GM10847 (cell line): ENCODE results near the gene PCGF5.

Source experiments
- POLR2A ChIP-seq: IDR thresholded peaks from 2 replicates; pipeline ENCODE4 v1.6.1; 2011; ENCODE audit not compliant: insufficient read length; ENCODE audit errors: extremely low read depth

The PCGF5 gene

GRCh38 chr10:91201213-91201996, 19.1 kb upstream of the PCGF5 start:
- TF ChIP-seq POLR2A: no peak

- no peak for TF ChIP-seq POLR2A
Observed at GRCh38 chr10:91206427-91206826, 14.0 kb upstream of the PCGF5 start.

DNA sequence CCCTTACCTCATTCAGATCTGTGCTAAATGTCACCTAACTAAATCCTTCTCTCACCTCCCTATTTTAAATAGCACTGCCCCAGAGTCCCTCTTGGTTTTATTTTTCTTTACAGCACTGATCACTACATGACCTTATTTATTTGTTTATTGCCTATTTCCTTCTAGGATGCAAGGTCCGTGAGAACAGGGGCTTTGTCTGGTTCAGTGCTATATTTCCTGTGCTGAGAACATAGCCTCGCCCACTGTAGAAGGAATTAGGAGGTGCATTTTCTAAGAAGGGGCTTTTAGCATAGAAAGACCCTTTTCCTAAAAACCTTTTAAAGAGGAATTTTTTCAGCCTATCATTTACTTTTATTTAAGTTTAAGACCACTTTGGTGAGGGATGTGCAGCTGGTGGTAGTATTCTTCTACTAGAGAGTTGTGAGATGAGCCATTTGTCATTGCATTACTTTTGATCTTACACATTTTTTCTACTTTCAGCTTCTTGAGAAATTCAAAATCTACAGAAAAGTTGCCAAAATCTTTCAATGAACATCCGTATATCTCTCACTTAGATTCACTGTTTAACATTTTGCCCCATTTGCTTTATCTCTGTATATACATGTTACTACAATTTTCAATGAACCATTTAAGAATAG, 13.5 kb upstream of the PCGF5 start:
- TF ChIP-seq POLR2A: no peak

- no peak for TF ChIP-seq POLR2A
Observed at GRCh38 chr10:91208642-91209041, 11.8 kb upstream of the PCGF5 start.

GRCh38 chr10:91210014-91210413, 10.4 kb upstream of the PCGF5 start:
- no peak for TF ChIP-seq POLR2A

- TF ChIP-seq POLR2A: no peak
Observed at GRCh38 chr10:91210435-91210834, 10.0 kb upstream of the PCGF5 start.

DNA sequence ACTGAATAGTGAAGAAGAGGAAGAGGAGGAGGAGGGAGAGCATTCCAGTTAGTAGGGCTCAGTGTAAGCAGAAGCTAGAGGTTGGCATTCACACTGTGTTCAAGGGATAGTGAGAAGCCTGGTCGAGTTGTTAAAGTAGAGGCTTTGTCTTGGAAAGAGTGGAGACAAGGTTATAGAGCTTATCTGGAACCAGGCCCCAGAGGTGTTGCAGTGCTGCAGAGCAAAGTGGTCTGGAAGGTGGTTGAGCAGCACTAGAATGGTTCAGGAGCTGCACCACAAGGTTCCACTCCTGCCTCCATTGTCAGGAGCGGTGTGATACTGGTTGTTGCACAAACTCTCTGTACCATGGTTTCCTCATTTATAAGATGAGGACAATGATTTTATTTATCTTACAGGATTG, 8.8 kb upstream of the PCGF5 start:
- TF ChIP-seq POLR2A: no peak

DNA sequence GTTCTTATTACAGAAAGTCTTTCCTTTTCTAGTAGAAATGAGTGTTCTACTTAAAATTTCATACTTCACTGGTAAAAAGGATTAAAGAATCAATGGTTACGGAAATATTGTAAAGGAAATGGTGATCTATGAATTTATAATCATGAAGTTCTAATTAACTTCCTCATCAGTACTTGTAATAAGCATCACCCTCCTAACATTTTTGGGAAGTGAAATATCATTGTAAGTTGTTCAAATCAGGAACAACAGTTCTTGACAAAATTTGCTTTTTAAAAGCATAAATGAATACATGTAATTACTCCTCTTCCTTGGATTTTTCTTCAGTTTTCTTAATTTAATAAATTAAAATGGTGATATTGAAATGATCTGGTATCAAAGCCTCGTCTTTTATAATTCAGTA, 5.6 kb upstream of the PCGF5 start:
- TF ChIP-seq POLR2A: no peak

GRCh38 chr10:91215384-91215783, 5.1 kb upstream of the PCGF5 start:
- TF ChIP-seq POLR2A: no peak

DNA sequence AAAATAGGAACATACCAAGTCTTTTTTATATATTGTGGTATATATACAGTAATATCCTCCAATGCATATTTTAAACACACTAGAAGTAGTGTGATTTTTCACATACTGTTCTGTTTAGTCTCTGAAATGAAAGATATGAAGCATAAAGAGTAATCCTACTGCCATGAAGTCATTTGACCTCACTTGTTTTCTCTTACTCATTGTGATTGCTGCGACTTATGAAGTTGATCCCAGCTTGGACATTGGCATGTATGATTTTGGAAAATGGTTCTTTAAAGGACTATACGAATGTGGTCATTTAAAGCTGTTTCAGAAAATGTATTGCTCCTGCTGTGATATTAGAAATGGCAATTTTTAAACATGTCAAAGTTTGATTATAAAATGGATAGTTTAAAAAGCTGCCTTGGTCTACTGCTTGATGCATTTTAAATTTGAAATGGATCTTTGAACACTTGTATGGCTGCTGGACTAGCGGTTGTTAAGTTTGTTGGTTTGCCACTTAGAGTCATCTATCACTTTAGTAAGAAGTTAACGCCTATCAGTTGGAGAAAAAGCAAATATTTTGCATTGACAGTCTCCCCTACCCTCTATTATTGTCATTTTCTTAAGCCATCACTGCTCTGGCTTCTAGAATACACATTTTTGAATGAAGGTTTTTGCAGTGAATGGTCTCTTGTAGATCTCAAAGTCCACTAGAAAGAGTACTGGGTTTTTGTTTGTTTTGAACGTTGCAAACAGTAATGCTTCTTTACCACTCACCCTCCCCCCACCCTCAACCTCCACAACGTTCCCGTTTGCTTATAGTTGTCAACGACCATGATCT, 881 bp upstream of the PCGF5 start:
- TF ChIP-seq POLR2A: no peak

DNA sequence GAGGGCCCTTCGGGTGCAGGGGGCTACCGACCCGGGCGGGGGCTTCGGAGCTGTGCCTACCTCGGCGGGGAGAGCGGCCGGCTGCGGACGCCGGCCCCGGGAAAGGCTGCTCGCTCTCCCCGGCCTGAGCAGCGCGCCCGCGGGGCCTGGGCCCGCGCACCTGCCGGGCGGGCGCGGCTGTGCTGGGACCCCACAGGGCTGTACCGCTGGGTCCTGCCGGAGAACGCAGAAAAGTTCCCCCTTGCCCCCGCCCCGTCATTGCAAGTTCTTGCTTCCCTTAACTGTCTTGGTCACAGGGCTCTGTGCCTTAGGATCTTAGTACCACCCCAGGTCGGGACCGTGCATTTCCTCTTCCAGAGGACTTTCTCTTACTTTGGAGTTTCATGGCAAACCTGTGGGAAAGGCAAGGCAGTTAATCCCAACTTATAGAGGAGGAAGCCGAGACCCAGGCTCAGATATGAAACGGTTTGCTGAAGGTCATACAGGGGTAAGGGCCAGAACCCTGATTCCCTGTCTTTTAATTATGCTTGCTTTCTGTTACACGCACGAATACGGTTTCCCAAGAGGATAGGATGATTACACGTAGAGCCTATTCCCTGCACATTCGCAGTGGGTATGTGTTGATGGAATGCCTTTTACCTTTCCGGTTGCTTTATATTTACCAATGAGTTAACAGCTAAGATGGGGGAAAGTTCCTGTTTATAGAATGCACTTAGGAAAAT, 652 bp downstream of the PCGF5 start:
- no peak for TF ChIP-seq POLR2A

DNA sequence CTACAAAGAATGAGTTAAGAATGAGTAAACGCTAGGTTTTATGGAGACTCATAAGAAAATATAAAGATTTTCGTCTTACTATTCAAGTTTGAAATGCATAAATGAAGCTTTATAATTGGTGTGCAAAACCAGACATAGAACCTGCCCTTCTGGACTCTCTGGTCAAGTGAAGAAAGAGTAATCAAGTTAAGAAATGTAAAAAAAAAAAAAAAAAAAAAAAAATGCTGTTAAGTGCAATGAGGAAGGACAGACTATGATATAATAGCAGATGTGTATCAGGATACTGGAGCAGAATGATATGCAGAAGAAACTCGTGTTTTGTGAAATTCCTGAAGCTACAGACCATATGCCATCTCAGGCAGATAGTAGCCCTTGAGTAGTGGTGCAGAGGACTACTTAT, 5.6 kb downstream of the PCGF5 start:
- no peak for TF ChIP-seq POLR2A

- TF ChIP-seq POLR2A: no peak
Observed at GRCh38 chr10:91227576-91227975, 7.1 kb downstream of the PCGF5 start.

- no peak for TF ChIP-seq POLR2A
Observed at GRCh38 chr10:91229683-91230082, 9.2 kb downstream of the PCGF5 start.

DNA sequence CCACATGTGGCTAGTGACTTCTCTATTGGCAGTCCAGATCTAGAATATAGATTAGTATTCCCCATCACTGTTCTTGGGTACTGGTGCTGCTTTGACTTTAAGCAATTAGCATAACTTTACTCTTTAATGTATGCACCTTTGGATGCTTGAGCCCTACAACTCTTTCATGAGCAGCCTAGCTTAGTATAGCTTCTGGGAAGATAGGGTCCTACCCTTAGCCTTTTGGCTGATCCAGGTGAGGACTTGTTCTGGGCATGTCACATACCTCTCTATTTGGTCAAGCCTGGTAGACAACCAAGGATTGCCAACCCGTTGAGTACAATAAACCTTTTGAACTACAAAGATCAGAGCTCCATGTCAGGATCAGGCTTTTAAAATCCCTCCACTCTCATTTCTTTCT, 17.7 kb downstream of the PCGF5 start:
- no peak for TF ChIP-seq POLR2A

DNA sequence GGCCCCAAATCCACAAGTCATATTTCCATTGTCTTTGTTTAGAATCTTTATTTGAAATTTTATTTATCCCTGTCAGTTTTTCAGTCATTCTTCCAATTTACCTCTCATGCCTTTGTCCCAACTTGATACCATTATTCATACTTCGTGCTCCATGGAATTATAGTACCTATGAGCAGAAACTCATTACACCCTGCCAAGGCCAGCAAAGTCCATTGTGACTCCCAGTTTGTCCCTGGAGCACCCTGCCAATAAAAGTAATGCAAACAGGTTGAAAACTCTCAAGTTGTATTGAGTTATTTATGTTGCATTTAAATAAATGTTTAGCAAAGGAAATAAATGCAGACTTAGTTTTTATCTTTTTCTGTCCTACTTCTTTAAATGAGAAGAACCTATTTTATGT, 19.3 kb downstream of the PCGF5 start:
- no peak for TF ChIP-seq POLR2A

- no peak for TF ChIP-seq POLR2A
Observed at GRCh38 chr10:91242940-91243339, 22.5 kb downstream of the PCGF5 start.
